Activated naive CD8-positive, alpha-beta T cell treated with anti-CD3 and anti-CD28 coated beads, Interleukin-2, amount 10 ng/mL, durations not matched to agents 7 days and 5 days (primary cell): ENCODE data around the gene HSD17B14. TPM values are rescaled to one million over a fixed set of nuclear protein-coding genes. Genes with fewer than 3 reads are reported as not detected.
A peak's percentile ranks its signal among the peaks of the same experiment; 100 is the strongest.
"Not testable (repeated sequence)": the region's sequence is repeated elsewhere in the genome, so short reads cannot be mapped to it uniquely, and the experiment has no call there.

Experiments
- ATAC-seq: fragments of 150-1000 bp; cut with Tn5 transposase; one replicate; pipeline ENCODE4 v1.10.0; 2021; ENCODE audit warnings: low read depth, moderate library complexity
- POLR2A ChIA-PET: fragments of 350-600 bp; sonication (Branson Sonifier 250); formaldehyde crosslinking; loops from one replicate; lab custom pipeline; 2021; ENCODE audit warnings: antibody characterized with exemption; lab: Charles Lee
- DNase-seq: peaks from one replicate; pipeline ENCODE4 v3.0.0; 2021
- H3K27ac Mint-ChIP-seq: one replicate; pipeline ENCODE4 v1.8.0; 2022; ENCODE audit warnings: mild to moderate bottlenecking, mixed read lengths
- H3K27me3 Mint-ChIP-seq: one replicate; pipeline ENCODE4 v1.8.0; 2022; ENCODE audit warnings: mild to moderate bottlenecking, moderate library complexity, mixed read lengths
- H3K36me3 Mint-ChIP-seq: one replicate; pipeline ENCODE4 v1.8.0; 2021; ENCODE audit warnings: mild to moderate bottlenecking, mixed read lengths
- H3K4me1 Mint-ChIP-seq: one replicate; pipeline ENCODE4 v1.8.0; 2021; ENCODE audit warnings: mixed read lengths
- H3K4me3 Mint-ChIP-seq: one replicate; pipeline ENCODE4 v1.8.0; 2022; ENCODE audit warnings: mild to moderate bottlenecking, moderate library complexity, mixed read lengths
- H3K9me3 Mint-ChIP-seq: one replicate; pipeline ENCODE4 v1.8.0; 2021; ENCODE audit warnings: mixed read lengths
- total RNA-seq, 2 experiments: library from RNA; stranded (reverse); gene quantifications; one replicate each; pipeline ENCODE4 v1.2.3, GENCODE V29; 2021

The HSD17B14 gene
- total RNA-seq, 2 experiments from 2014 or later, result 2.6 to 3.3 TPM

DNA sequence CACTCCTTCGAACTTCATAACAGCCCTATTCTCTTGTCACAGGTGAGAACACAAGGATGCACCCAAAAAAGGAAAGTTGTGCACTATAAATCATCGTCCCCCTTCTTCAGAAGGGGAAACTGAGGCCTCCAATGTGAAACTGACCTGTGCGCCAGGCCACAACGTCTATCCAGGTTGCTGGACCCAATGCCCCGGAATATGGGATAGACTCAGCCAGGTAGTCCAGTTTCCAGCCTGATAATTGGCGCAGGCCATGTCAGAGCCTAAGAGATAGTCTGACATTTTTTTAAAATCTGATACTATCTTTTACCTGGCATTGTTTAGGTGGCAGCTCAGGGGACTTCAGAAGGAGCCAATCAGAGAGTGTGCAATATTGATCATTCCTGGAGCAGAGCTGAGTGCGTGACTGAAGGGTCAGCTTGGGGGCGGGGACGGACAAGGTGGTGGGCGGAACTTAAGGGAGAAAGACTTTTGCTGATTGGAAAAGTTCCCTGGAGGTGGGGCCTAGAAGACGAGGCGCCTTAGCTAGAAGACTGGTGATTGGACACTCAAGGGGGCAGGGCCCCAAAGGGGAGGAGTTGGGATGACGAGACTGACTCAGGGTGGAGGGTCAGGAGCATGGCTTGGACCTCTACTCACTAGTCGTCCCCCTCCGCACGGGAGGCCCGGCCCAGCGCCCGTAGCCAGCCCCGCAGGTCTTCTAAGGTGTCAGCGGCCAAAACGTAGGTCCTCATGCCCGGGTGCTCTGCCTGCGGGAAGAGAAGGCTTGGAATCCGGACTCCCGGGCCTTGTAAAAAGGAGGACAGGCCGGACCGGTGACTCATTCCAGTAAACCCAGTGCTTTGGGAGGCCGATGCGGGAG lies 23.7 kb upstream of the HSD17B14 start:
- POLR2A ChIA-PET, result interaction anchor here (0.5 to 1.1 kb wide), 2 partner anchors 12 to 14 kb away, joined by 3 to 9 read pairs; partner anchors contain the start of gene PPP1R15A
- Mint-ChIP-seq H3K9me3 (no peaks in the 10 kb centered on the region), H3K4me1 (peaks cover 3% of the 10 kb centered on the region), H3K36me3 (no peaks in the 10 kb centered on the region), H3K4me3 (no peak overlapping the region), H3K27ac (no peak overlapping the region), H3K27me3 (peaks cover 5% of the 10 kb centered on the region)
- DNase-seq (no peak), ATAC-seq (no peak)

DNA sequence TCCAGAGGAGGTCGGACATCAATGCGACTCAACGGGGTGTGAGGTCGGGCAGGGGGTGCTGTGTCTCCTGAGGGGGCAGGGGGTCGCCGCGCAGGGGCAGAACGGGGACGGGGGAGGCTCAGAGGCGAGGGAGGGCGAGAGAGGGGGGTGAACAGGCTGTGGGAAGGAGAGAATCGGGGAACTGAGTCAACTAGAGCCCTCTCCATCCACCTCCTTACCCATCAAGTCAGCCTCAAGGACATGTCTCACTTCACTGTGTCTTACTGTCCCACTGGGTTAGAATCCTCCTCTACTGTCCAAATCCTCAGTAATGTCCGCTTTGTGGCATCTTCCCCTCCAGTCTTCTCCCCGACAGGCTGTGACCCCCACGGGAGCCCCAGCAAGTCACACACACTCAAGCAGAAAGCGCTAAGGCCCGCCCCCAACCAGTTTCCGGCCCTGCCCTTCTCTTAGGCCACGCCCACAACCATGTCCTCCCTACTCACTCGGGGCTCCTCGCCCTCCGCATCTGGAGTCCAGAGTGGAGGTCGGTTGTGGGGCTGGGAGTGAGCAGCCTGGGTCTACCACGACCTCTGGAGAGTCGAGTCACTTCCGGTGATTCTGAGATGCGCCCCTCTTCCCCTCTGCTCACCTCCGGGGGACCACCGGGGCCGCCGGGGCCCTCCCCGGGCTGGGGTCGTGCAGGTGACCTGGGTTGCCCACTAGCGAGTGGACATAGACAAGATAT lies 22.9 kb upstream of the HSD17B14 start:
- peak overlapping the region; percentile 89 for H3K27ac Mint-ChIP-seq
- no peaks in the 10 kb centered on the region for H3K36me3 Mint-ChIP-seq
- H3K4me1 Mint-ChIP-seq, result peaks cover 3% of the 10 kb centered on the region
- POLR2A ChIA-PET, result interaction anchor here (0.5 to 1.3 kb wide), 5 partner anchors 13 to 120 kb away, joined by 3 to 9 read pairs (median 5); partner anchors contain the start of gene PPP1R15A
- peak overlapping the region; percentile 95 for H3K4me3 Mint-ChIP-seq
- no peaks in the 10 kb centered on the region for H3K9me3 Mint-ChIP-seq
- H3K27me3 Mint-ChIP-seq, result peaks cover 3% of the 10 kb centered on the region
- ATAC-seq, result peak; percentile 87
- peak; percentile 80 for DNase-seq

- H3K27ac Mint-ChIP-seq, result no peak overlapping the region
- POLR2A ChIA-PET, result no interaction called here
Observed at GRCh38 chr19:48856921-48857320, 20.6 kb upstream of the HSD17B14 start.

GRCh38 chr19:48854103-48854502 lies 17.8 kb upstream of the HSD17B14 start:
- H3K36me3 Mint-ChIP-seq, result no peaks in the 10 kb centered on the region
- no peak overlapping the region for H3K27ac Mint-ChIP-seq
- POLR2A ChIA-PET, result no interaction called here

More at GRCh38 chr19:48856921-48857320, 20.6 kb upstream of the HSD17B14 start:
- peaks cover 4% of the 10 kb centered on the region for H3K27me3 Mint-ChIP-seq
- H3K4me3 Mint-ChIP-seq, result no peak overlapping the region
- H3K36me3 Mint-ChIP-seq, result no peaks in the 10 kb centered on the region
- ATAC-seq (no peak), DNase-seq (no peak)
- peaks cover 3% of the 10 kb centered on the region for H3K4me1 Mint-ChIP-seq
- no peaks in the 10 kb centered on the region for H3K9me3 Mint-ChIP-seq

DNA sequence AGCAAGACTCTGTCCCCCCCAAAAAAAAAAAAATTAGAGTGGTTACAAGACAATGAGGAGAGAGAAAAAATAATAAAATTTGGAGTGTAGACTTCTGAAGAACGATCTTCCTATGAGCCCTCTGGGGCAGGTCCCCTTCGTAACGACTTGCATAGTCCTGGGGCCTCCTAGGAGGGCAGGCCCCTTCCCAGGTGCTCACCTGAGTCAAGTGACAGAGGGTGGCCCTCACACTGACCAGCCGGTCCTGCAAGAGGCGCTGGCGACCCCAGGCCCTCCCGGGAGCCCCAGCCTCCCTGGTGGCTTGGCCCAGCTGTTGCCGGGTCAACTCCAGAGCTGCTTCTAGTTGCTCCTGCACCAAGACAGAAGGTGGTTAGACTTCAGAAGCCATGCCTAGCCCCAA lies 17.2 kb upstream of the HSD17B14 start:
- POLR2A ChIA-PET, result no interaction called here
- H3K9me3 Mint-ChIP-seq, result no peaks in the 10 kb centered on the region
- DNase-seq (no peak), ATAC-seq (no peak)
- H3K36me3 Mint-ChIP-seq, result no peaks in the 10 kb centered on the region
- H3K4me3 Mint-ChIP-seq, result no peak overlapping the region
- peaks cover 2% of the 10 kb centered on the region for H3K27me3 Mint-ChIP-seq
- no peak overlapping the region for H3K27ac Mint-ChIP-seq
- no peaks in the 10 kb centered on the region for H3K4me1 Mint-ChIP-seq

More at GRCh38 chr19:48854103-48854502, 17.8 kb upstream of the HSD17B14 start:
- Mint-ChIP-seq H3K27me3 (peaks cover 2% of the 10 kb centered on the region), H3K9me3 (no peaks in the 10 kb centered on the region), H3K4me3 (no peak overlapping the region), H3K4me1 (peaks cover 2% of the 10 kb centered on the region)
- DNase-seq (no peak), ATAC-seq (no peak)

DNA sequence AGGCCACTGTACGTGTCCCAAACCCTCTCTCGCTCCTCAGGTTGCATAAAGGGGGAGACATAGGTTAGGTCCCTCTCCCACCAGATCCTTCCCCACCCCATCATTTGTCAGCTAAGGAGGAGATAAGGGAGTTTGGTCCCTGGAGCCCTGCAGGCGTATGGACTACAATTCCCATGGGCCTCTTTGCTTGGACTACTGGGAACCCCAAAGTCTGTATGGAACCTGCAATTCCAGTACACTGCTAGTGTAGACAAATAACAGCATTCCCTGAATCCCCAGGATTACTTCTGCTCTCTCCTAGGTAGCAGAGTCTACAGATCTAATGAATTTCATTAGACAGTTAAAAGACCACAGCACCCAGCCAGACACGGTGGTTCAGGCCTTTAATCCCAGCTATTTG lies 16.0 kb upstream of the HSD17B14 start:
- H3K27me3 Mint-ChIP-seq, result peaks cover 2% of the 10 kb centered on the region
- no peaks in the 10 kb centered on the region for H3K36me3 Mint-ChIP-seq
- no peak overlapping the region for H3K27ac Mint-ChIP-seq
- H3K4me1 Mint-ChIP-seq, result no peaks in the 10 kb centered on the region
- H3K9me3 Mint-ChIP-seq, result no peaks in the 10 kb centered on the region
- H3K4me3 Mint-ChIP-seq, result no peak overlapping the region
- no peak for ATAC-seq
- no peak for DNase-seq
- POLR2A ChIA-PET, result no interaction called here

- POLR2A ChIA-PET, H3K4me1 Mint-ChIP-seq, H3K9me3 Mint-ChIP-seq, ATAC-seq, DNase-seq, H3K27me3 Mint-ChIP-seq, H3K36me3 Mint-ChIP-seq, H3K27ac Mint-ChIP-seq, H3K4me3 Mint-ChIP-seq: not testable (repeated sequence)
Observed at GRCh38 chr19:48846659-48847058, 10.4 kb upstream of the HSD17B14 start.

- POLR2A ChIA-PET, result no interaction called here
- Mint-ChIP-seq H3K27me3 (no peaks in the 10 kb centered on the region), H3K27ac (no peak overlapping the region), H3K4me1 (peaks cover 1% of the 10 kb centered on the region), H3K36me3 (no peaks in the 10 kb centered on the region), H3K4me3 (no peak overlapping the region), H3K9me3 (no peaks in the 10 kb centered on the region)
- ATAC-seq (no peak), DNase-seq (no peak)
Observed at GRCh38 chr19:48845384-48845783, 9.1 kb upstream of the HSD17B14 start.

GRCh38 chr19:48844472-48844871 lies 8.2 kb upstream of the HSD17B14 start:
- no peak for DNase-seq
- Mint-ChIP-seq H3K4me1 (peaks cover 1% of the 10 kb centered on the region), H3K9me3 (no peaks in the 10 kb centered on the region), H3K27ac (no peak overlapping the region), H3K36me3 (no peaks in the 10 kb centered on the region), H3K27me3 (no peaks in the 10 kb centered on the region), H3K4me3 (no peak overlapping the region)
- POLR2A ChIA-PET, result interaction anchor here (0.6 kb wide), 1 partner anchor 14 kb away, joined by 5 read pairs; no protein-coding TSS in a partner anchor
- ATAC-seq, result no peak

GRCh38 chr19:48842789-48843162 lies 6.5 kb upstream of the HSD17B14 start:
- DNase-seq, result peak; percentile 50
- Mint-ChIP-seq H3K9me3 (no peaks in the 10 kb centered on the region), H3K27ac (peak overlapping the region; percentile 71), H3K27me3 (no peaks in the 10 kb centered on the region), H3K4me3 (no peak overlapping the region), H3K36me3 (no peaks in the 10 kb centered on the region), H3K4me1 (peaks cover 1% of the 10 kb centered on the region)
- peak; percentile 60 for ATAC-seq
- POLR2A ChIA-PET, result interaction anchor here (0.5 to 1.9 kb wide), 8 partner anchors 28 to 196 kb away, joined by 3 to 10 read pairs (median 4); partner anchors contain the start of genes CA11, GYS1 and RUVBL2

- H3K4me3 Mint-ChIP-seq, result no peak overlapping the region
- POLR2A ChIA-PET, result interaction anchor here (0.9 to 1.9 kb wide), 2 partner anchors 31 to 53 kb away, joined by 4 to 9 read pairs; partner anchors contain the start of gene PPP1R15A
- no peak overlapping the region for H3K27ac Mint-ChIP-seq
Observed at GRCh38 chr19:48841571-48841970, 5.3 kb upstream of the HSD17B14 start.

DNA sequence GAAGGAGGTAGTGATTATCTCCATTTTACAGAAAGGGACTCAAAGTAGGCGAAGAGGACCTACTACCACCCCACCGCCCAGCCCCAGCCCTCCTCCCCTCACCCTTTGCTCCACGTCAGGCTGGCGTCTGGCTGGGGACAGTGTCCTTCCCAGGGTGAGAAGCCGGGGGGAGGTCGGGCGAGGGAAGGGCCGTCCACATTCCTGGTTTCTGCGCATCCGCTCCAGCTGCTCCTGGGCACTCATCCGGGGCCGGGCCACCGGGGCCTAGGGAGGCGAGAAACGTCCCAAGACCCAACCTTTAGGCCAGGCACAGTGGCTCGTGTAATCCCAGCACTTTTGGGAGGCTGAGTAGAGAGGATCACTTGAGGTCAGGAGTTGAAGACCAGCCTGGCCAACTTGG lies 4.8 kb upstream of the HSD17B14 start:
- Mint-ChIP-seq H3K4me1 (peaks cover 9% of the 10 kb centered on the region), H3K4me3 (no peak overlapping the region), H3K36me3 (no peaks in the 10 kb centered on the region), H3K27me3 (no peaks in the 10 kb centered on the region), H3K27ac (no peak overlapping the region), H3K9me3 (no peaks in the 10 kb centered on the region)
- no peak for ATAC-seq
- POLR2A ChIA-PET, result interaction anchor here (0.9 kb wide), 1 partner anchor 31 kb away, joined by 4 read pairs; the partner anchor contains the start of gene PPP1R15A
- no peak for DNase-seq

More at GRCh38 chr19:48841571-48841970, 5.3 kb upstream of the HSD17B14 start:
- no peaks in the 10 kb centered on the region for H3K9me3 Mint-ChIP-seq
- ATAC-seq (no peak), DNase-seq (no peak)
- peaks cover 6% of the 10 kb centered on the region for H3K4me1 Mint-ChIP-seq
- no peaks in the 10 kb centered on the region for H3K36me3 Mint-ChIP-seq
- no peaks in the 10 kb centered on the region for H3K27me3 Mint-ChIP-seq

DNA sequence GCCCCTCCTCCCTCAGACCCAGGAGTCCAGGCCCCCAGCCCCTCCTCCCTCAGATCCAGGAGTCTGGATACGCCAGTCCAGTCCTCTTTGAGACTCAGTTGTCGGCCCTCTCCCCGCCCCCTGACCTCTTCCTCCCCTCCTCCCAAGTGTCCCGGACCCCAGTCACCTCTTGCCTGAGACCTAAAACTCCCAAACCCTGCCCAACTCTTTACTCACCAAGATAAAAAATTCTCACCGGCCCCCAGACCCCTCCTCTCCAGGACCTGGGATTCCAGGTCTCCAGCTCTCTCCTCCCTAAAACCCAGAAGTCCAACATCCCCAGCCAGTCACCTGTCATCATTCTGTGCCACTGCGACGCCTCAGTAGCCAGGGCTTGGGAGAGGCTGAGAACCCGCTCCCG lies 1.4 kb upstream of the HSD17B14 start:
- no peak overlapping the region for H3K27ac Mint-ChIP-seq
- peaks cover 15% of the 10 kb centered on the region for H3K4me1 Mint-ChIP-seq
- POLR2A ChIA-PET, result interaction anchor here (0.6 to 2.4 kb wide), 8 partner anchors 26 to 192 kb away, joined by 3 to 9 read pairs (median 4); partner anchors contain the start of genes BCAT2, CA11 and PPP1R15A
- H3K27me3 Mint-ChIP-seq, result peaks cover 1% of the 10 kb centered on the region
- ATAC-seq (no peak), DNase-seq (no peak)
- no peaks in the 10 kb centered on the region for H3K36me3 Mint-ChIP-seq
- no peaks in the 10 kb centered on the region for H3K9me3 Mint-ChIP-seq
- H3K4me3 Mint-ChIP-seq, result peak overlapping the region; percentile 56
